Adrenal gland (tissue), 12 donors: ENCODE measurements around the gene GNMT. TPM values are rescaled to one million over a fixed set of nuclear protein-coding genes. Genes with fewer than 3 reads are reported as not detected.
"Not testable (repeated sequence)": the region's sequence is repeated elsewhere in the genome, so short reads cannot be mapped to it uniquely, and the experiment has no call there.

ENCODE experiments used
- DNase-seq, 7 donors: peaks; one replicate each; pipeline ENCODE4 v3.0.0-alpha.2; 2019 to 2020
- H3K27ac ChIP-seq, 5 donors: fragments of 200-600 bp; sonication (generic) in 4 of 5; 1 replicate in 3 of 5; 2 replicates in 2 of 5; pipeline versions ENCODE4 v1.5.1 to v1.8.0; 2016 to 2020; ENCODE audit warnings: mild to moderate bottlenecking in 1 of 5
- H3K27me3 ChIP-seq: fragments of 200-600 bp; 2 replicates; pipeline ENCODE4 v1.8.0; 2021
- H3K36me3 ChIP-seq, 2 donors: fragments of 200-600 bp; replicated peaks in 1 of 2; 1 replicate in 1 of 2; 2 replicates in 1 of 2; pipeline versions ENCODE4 v1.5.1 to v1.8.0; 2018 to 2022
- H3K4me1 ChIP-seq, 2 donors: fragments of 200-600 bp; replicated peaks in 1 of 2; 1 replicate in 1 of 2; 2 replicates in 1 of 2; pipeline versions ENCODE4 v1.5.1 to v1.8.0; 2018 to 2021
- H3K4me3 ChIP-seq, 4 donors: fragments of 200-600 bp; sonication (generic) in 3 of 4; one replicate each; pipeline ENCODE4 v1.5.1; 2016 to 2018
- H3K9me3 ChIP-seq, 3 donors: fragments of 200-600 bp; sonication (generic) in 1 of 3; replicated peaks in 1 of 3; 1 replicate in 2 of 3; 2 replicates in 1 of 3; pipeline versions ENCODE4 v1.5.1 to v1.8.0; 2016 to 2021
- CTCF ChIP-seq, 6 experiments: fragments of 450-650 bp in 4 of 6; fragments of 200-600 bp in 2 of 6; sonication (generic) in 1 of 6; IDR thresholded peaks; 1 replicate in 5 of 6; 2 replicates in 1 of 6; pipeline versions ENCODE4 v1.5.1 to v1.8.0; 2016 to 2021; ENCODE audit warnings: antibody characterized with exemption in 6 of 6, mild to moderate bottlenecking in 2 of 6, moderate library complexity in 1 of 6
- POLR2A ChIP-seq, 2 donors: fragments of 450-650 bp; IDR thresholded peaks; one replicate each; pipeline ENCODE4 v1.6.1; 2017; ENCODE audit warnings: antibody characterized with exemption in 2 of 2, mild to moderate bottlenecking in 2 of 2, moderate library complexity in 1 of 2
- WGBS, 4 donors: extraction: QIAGEN DNeasy Blood & Tissue Kit in 2 of 4; methylation state at CpG; one replicate each; pipeline versions ENCODE4 v1.1.5 to v1.1.7; 2013 to 2017; 5-methylcytosine and 5-hydroxymethylcytosine counted together
- intact Hi-C, 2 donors: fragments of 100-400 bp; cut with DNase I; formaldehyde crosslinking; loops; one replicate each; pipeline versions ENCODE4 v1.14.1 to v1.15.0; 2022 to 2023
- polyA plus RNA-seq, 3 donors: library from polyadenylated mRNA; stranded (reverse); fragments of 200-250 nt in 2 of 3; fragments of 350-450 nt in 1 of 3; fragmentation: Illumina TruSeq in 1 of 3; extraction: RNeasy Lipid Tissue Mini Kit (QIAGEN cat#74804) in 1 of 3; gene quantifications; one replicate each; pipeline ENCODE4 v1.2.3, GENCODE V29; 2013 to 2014
- total RNA-seq, 9 donors: library from RNA; depleted of rRNA in 4 of 9; stranded (reverse); fragments of >200 nt in 4 of 9; fragments of 120-200 nt in 1 of 9; fragmentation: NEBNext Ultra II Directional in 1 of 9; extraction: Animal tissue kit (Norgen Biotek cat#: 25700) in 1 of 9; gene quantifications; one replicate each; pipeline versions ENCODE4 v1.1.0 to v1.2.4, GENCODE V29; 2013 to 2023
- donor health status: healthy with polysubstance abuse.
- donor health status: Bipolar disorder and iron deficiency.
- donor health status: DM: yes; HTN: yes; CAD: no.
- donor health status: DM: no; HTN: no; CAD: no.
- donor health status: DM: no; HTN: no; CAD: no.
- donor health status: DM: yes; HTN: yes; CAD: no.

GNMT gene
- total and polyA plus RNA-seq, 12 donors = 0.28 to 4.4 (median 0.53) TPM; not detected in 4

- no peak overlapping the region for H3K27ac ChIP-seq
- H3K36me3 ChIP-seq = peaks cover 0 to 39% of the 10 kb centered on the region in 2 donors
- H3K4me3 ChIP-seq = no peak overlapping the region
- H3K27me3 ChIP-seq = no peaks in the 10 kb centered on the region
- H3K4me1 ChIP-seq = no peaks in the 10 kb centered on the region
- no peak for TF ChIP-seq CTCF (IDR thresholded peaks at IDR 0.05)
- TF ChIP-seq POLR2A (IDR thresholded peaks at IDR 0.05) = no peak
- WGBS, 4 donors = 91 to 100% (median 97%) methylated on average over 4 to 6 of the region's 6 CpGs
- intact Hi-C loops = no loop called here
- no peaks in the 10 kb centered on the region for H3K9me3 ChIP-seq
- DNase-seq = no peak
These were observed 20.0 kb upstream of the GNMT start for GRCh38 chr6:42940493-42941045.

GRCh38 chr6:42941356-42941755 is 19.2 kb upstream of the GNMT start:
- H3K27me3 ChIP-seq, intact Hi-C loops, H3K27ac ChIP-seq, H3K4me1 ChIP-seq, DNase-seq, H3K9me3 ChIP-seq, H3K4me3 ChIP-seq: not testable (repeated sequence)
- WGBS, 4 donors = 91 to 97% (median 95%) methylated on average over 5 of the region's 5 CpGs
- peaks cover 0 to 31% of the 10 kb centered on the region in 2 donors for H3K36me3 ChIP-seq

GRCh38 chr6:42942444-42942843 is 18.1 kb upstream of the GNMT start:
- no peak overlapping the region for H3K4me3 ChIP-seq
- H3K27me3 ChIP-seq = no peaks in the 10 kb centered on the region
- H3K4me1 ChIP-seq = no peaks in the 10 kb centered on the region
- no peaks in the 10 kb centered on the region for H3K9me3 ChIP-seq
- 80 to 89% (median 86%) methylated on average over 7 of the region's 7 CpGs for WGBS, 4 donors
- TF ChIP-seq CTCF (IDR thresholded peaks at IDR 0.05) = no peak
- no peak for TF ChIP-seq POLR2A (IDR thresholded peaks at IDR 0.05)
- intact Hi-C loops = no loop called here
- H3K36me3 ChIP-seq = peaks cover 0 to 27% of the 10 kb centered on the region in 2 donors
- H3K27ac ChIP-seq = no peak overlapping the region
- no peak for DNase-seq

GRCh38 chr6:42947950-42948349 is 12.6 kb upstream of the GNMT start:
- DNase-seq = no peak
- TF ChIP-seq CTCF (IDR thresholded peaks at IDR 0.05) (no peak), POLR2A (IDR thresholded peaks at IDR 0.05) (no peak)

GRCh38 chr6:42952389-42952788 is 8.2 kb upstream of the GNMT start:
- Histone ChIP-seq H3K36me3 (no peaks in the 10 kb centered on the region), H3K27me3 (no peaks in the 10 kb centered on the region), H3K9me3 (no peaks in the 10 kb centered on the region), H3K27ac (no peak overlapping the region), H3K4me1 (no peaks in the 10 kb centered on the region), H3K4me3 (no peak overlapping the region)
- no peak for DNase-seq
- no peak for TF ChIP-seq CTCF (IDR thresholded peaks at IDR 0.05)
- intact Hi-C loops = no loop called here
- WGBS, 4 donors = 90 to 96% (median 93%) methylated on average over 4 of the region's 4 CpGs

More at GRCh38 chr6:42947950-42948349, 12.6 kb upstream of the GNMT start:
- intact Hi-C loops = no loop called here
- H3K27me3 ChIP-seq = no peaks in the 10 kb centered on the region
- H3K27ac ChIP-seq = no peak overlapping the region
- no peaks in the 10 kb centered on the region for H3K4me1 ChIP-seq
- no peaks in the 10 kb centered on the region for H3K36me3 ChIP-seq
- no peaks in the 10 kb centered on the region for H3K9me3 ChIP-seq
- no peak overlapping the region for H3K4me3 ChIP-seq

GRCh38 chr6:42954405-42954804 is 6.1 kb upstream of the GNMT start:
- intact Hi-C loops, H3K27ac ChIP-seq, H3K4me1 ChIP-seq, H3K36me3 ChIP-seq, H3K9me3 ChIP-seq, H3K4me3 ChIP-seq, DNase-seq, H3K27me3 ChIP-seq: not testable (repeated sequence)
- WGBS, 4 donors = 80 to 89% (median 86%) methylated on average over 4 of the region's 4 CpGs
